ENCODE measurements around the gene OSBPL10. TPM values are rescaled to one million over a fixed set of nuclear protein-coding genes. Genes with fewer than 3 reads are reported as not detected.
A peak's percentile ranks its signal among the peaks of the same experiment; 100 is the strongest.

OSBPL10 gene
- total and polyA plus RNA-seq, 2 donors (not counting 1 experiment from before 2014, with no cell fraction given): 88.5 to 310 TPM

DNA sequence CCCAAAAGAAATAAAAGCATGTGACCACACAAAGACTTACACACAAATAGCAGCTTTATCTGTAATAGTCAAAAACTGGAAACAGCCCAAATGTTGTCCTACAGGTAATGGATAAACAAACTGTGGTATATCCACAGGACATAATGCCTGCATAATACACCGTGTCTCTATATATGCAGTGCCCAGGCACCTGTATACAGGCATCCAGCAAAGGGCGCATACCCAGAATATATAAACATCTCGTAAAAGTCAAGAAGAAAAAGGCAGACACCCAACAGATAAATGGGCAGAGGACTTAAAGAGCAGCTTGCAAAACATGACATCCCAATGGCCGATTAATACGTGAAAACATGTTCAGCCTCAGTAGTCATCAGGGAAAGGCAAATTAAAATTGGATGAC lies 7.2 kb downstream of the OSBPL10 start:
- TF ChIP-seq EZH2 (IDR thresholded peaks at IDR 0.05; ENCODE audit: borderline replicate concordance, insufficient read depth, low read depth, low read length, poor library complexity, severe bottlenecking): no peak
- TF ChIP-seq, protein P1, sequence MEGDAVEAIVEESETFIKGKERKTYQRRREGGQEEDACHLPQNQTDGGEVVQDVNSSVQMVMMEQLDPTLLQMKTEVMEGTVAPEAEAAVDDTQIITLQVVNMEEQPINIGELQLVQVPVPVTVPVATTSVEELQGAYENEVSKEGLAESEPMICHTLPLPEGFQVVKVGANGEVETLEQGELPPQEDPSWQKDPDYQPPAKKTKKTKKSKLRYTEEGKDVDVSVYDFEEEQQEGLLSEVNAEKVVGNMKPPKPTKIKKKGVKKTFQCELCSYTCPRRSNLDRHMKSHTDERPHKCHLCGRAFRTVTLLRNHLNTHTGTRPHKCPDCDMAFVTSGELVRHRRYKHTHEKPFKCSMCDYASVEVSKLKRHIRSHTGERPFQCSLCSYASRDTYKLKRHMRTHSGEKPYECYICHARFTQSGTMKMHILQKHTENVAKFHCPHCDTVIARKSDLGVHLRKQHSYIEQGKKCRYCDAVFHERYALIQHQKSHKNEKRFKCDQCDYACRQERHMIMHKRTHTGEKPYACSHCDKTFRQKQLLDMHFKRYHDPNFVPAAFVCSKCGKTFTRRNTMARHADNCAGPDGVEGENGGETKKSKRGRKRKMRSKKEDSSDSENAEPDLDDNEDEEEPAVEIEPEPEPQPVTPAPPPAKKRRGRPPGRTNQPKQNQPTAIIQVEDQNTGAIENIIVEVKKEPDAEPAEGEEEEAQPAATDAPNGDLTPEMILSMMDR (IDR thresholded peaks at IDR 0.05): no peak
- H3K9me3 ChIP-seq (ENCODE audit: control extremely low read depth in 1 of 3, control insufficient read depth in 2 of 3, insufficient read depth in 1 of 3, low read length in 2 of 3): no peaks in the 10 kb centered on the region
- WGBS (ENCODE audit: insufficient coverage): 100% methylated on average over 2 of the region's 5 CpGs
- H3K27ac ChIP-seq (ENCODE audit: low read length in 2 of 2): peak overlapping the region in 1 of 2 donors; percentile 73
- Mint-ChIP-seq H3K9me3 (ENCODE audit: insufficient read depth) (no peaks in the 10 kb centered on the region), H3K27me3 (no peaks in the 10 kb centered on the region), H3K4me1 (peaks cover 93% of the 10 kb centered on the region), H3K27ac (peak overlapping the region; percentile 81), H3K4me3 (peak overlapping the region; percentile 20)
- H3K79me2 ChIP-seq (ENCODE audit: control insufficient read depth, insufficient read depth, low read length): peaks cover 100% of the 10 kb centered on the region
- no peaks in the 10 kb centered on the region for H3K27me3 ChIP-seq (replicated peaks in 1 of 4; ENCODE audit: control extremely low read depth in 1 of 4, control insufficient read depth in 3 of 4, insufficient read depth in 4 of 4, low read length in 3 of 4)
- no peaks in the 10 kb centered on the region for H4K20me1 ChIP-seq (ENCODE audit: control insufficient read depth, insufficient read depth, low read length, poor library complexity, severe bottlenecking)
- no peak overlapping the region for H3K9ac ChIP-seq (ENCODE audit: low read length)
- H3K4me3 ChIP-seq (ENCODE audit: control extremely low read depth in 1 of 5, extremely low read depth in 1 of 5, insufficient read depth in 1 of 5, low read depth in 2 of 5, low read length in 4 of 5): no peak overlapping the region
- intact Hi-C loops (cut with micrococcal nuclease): no loop called here
- DNase-seq (no peak), ATAC-seq (ENCODE audit: low read depth) (no peak)
- POLR2A ChIA-PET: no interaction called here
- H3K4me2 ChIP-seq (replicated peaks; ENCODE audit: low read depth, low read length, poor library complexity, severe bottlenecking): no peak overlapping the region
- H2AFZ ChIP-seq (ENCODE audit: insufficient read depth, low read depth, low read length, poor library complexity, severe bottlenecking): no peak overlapping the region
- peaks cover 0 to 35% of the 10 kb centered on the region in 2 experiments for H3K36me3 ChIP-seq (replicated peaks in 1 of 2; ENCODE audit: control extremely low read depth in 1 of 2, control insufficient read depth in 1 of 2, extremely low read depth in 1 of 2, insufficient read depth in 2 of 2, low read length in 1 of 2)
- CTCF ChIA-PET: interaction anchor here (1.4 kb wide), 1 partner anchor 27 kb away, joined by 3 read pairs; no protein-coding TSS in a partner anchor
- H3K4me1 ChIP-seq (ENCODE audit: control insufficient read depth in 2 of 2, insufficient read depth in 2 of 2, low read length in 2 of 2): peaks cover 89 to 95% of the 10 kb centered on the region in 2 donors

DNA sequence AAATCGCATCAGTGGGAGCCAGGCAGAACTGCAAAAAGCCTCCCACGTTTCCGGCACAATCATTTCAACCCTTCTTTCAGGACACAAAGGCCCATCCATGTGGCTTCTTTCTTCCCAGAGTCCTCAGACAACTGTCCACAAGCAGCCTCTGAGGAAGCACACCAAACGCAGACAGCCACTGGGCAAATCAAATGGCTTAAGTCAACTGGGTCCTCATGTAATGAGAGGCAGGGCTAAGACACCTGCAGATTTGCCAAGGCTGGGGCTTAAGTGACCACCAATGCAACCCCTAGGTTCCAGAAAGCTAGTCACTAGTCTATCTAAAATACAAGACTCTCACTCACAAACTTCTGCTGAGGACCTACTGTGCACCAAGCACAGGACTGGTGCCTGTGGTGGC lies 8.0 kb downstream of the OSBPL10 start:
- no peak for ATAC-seq (ENCODE audit: low read depth)
- Histone ChIP-seq H3K4me3 (ENCODE audit: control extremely low read depth in 1 of 5, extremely low read depth in 1 of 5, insufficient read depth in 1 of 5, low read depth in 2 of 5, low read length in 4 of 5) (peak overlapping the region in 1 of 5 experiments; percentile 35), H3K4me2 (replicated peaks; ENCODE audit: low read depth, low read length, poor library complexity, severe bottlenecking) (peak overlapping the region; percentile 53), H3K9me3 (ENCODE audit: control extremely low read depth in 1 of 3, control insufficient read depth in 2 of 3, insufficient read depth in 1 of 3, low read length in 2 of 3) (no peaks in the 10 kb centered on the region), H2AFZ (ENCODE audit: insufficient read depth, low read depth, low read length, poor library complexity, severe bottlenecking) (no peak overlapping the region), H4K20me1 (ENCODE audit: control insufficient read depth, insufficient read depth, low read length, poor library complexity, severe bottlenecking) (no peaks in the 10 kb centered on the region), H3K27ac (ENCODE audit: low read length in 2 of 2) (peak overlapping the region in 1 of 2 donors; percentile 73), H3K27me3 (replicated peaks in 1 of 4; ENCODE audit: control extremely low read depth in 1 of 4, control insufficient read depth in 3 of 4, insufficient read depth in 4 of 4, low read length in 3 of 4) (no peaks in the 10 kb centered on the region), H3K36me3 (replicated peaks in 1 of 2; ENCODE audit: control extremely low read depth in 1 of 2, control insufficient read depth in 1 of 2, extremely low read depth in 1 of 2, insufficient read depth in 2 of 2, low read length in 1 of 2) (peaks cover 0 to 30% of the 10 kb centered on the region in 2 experiments), H3K9ac (ENCODE audit: low read length) (peak overlapping the region; percentile 12), H3K79me2 (ENCODE audit: control insufficient read depth, insufficient read depth, low read length) (peaks cover 100% of the 10 kb centered on the region), H3K4me1 (ENCODE audit: control insufficient read depth in 2 of 2, insufficient read depth in 2 of 2, low read length in 2 of 2) (peaks cover 89 to 93% of the 10 kb centered on the region in 2 donors)
- intact Hi-C loops (cut with micrococcal nuclease): no loop called here
- peak overlapping the region; percentile 81 for H3K27ac Mint-ChIP-seq
- H3K4me3 Mint-ChIP-seq: peak overlapping the region; percentile 58
- WGBS (ENCODE audit: insufficient coverage): 85% methylated on average over 4 of the region's 4 CpGs
- H3K4me1 Mint-ChIP-seq: peaks cover 93% of the 10 kb centered on the region
- POLR2A ChIA-PET: no interaction called here
- no peak for TF ChIP-seq EZH2 (IDR thresholded peaks at IDR 0.05; ENCODE audit: borderline replicate concordance, insufficient read depth, low read depth, low read length, poor library complexity, severe bottlenecking)
- TF ChIP-seq, protein P1 (IDR thresholded peaks at IDR 0.05): no peak
- CTCF ChIA-PET: interaction anchor here (0.7 to 1.4 kb wide), 2 partner anchors 9 to 26 kb away, joined by 3 read pairs; no protein-coding TSS in a partner anchor
- no peaks in the 10 kb centered on the region for H3K27me3 Mint-ChIP-seq
- H3K9me3 Mint-ChIP-seq (ENCODE audit: insufficient read depth): no peaks in the 10 kb centered on the region
- no peak for DNase-seq

Data from B cell (primary cell).